AG04450 (cell line): ENCODE results near the gene TMEM8B. TPM values are rescaled to one million over a fixed set of nuclear protein-coding genes. Genes with fewer than 3 reads are reported as not detected.

ENCODE experiments used
- CTCF ChIA-PET: fragments of 300-600, 350-600 bp; formaldehyde crosslinking; extraction: SDS; loops from one replicate; lab custom pipeline; 2022; ENCODE audit warnings: antibody characterized with exemption, inconsistent platforms; lab: Charles Lee
- POLR2A ChIA-PET: fragments of 350-600 bp; formaldehyde crosslinking; extraction: SDS; loops from one replicate; lab custom pipeline; 2021; ENCODE audit warnings: antibody characterized with exemption, inconsistent platforms; lab: Yijun Ruan, JAX
- DNase-seq: peaks from one replicate; pipeline ENCODE4 v3.0.0-alpha.2; 2011; ENCODE audit warnings: low read depth, low spot score
- H3K27ac ChIP-seq: one replicate; pipeline ENCODE4 v1.5.1; 2012; ENCODE audit warnings: low read depth, low read length, control low read depth
- H3K27me3 ChIP-seq: one replicate; pipeline ENCODE4 v1.6.0; 2012; ENCODE audit warnings: low read length; ENCODE audit not compliant: control insufficient read depth, insufficient read depth
- H3K4me3 ChIP-seq: 2 replicates; pipeline ENCODE4 v1.5.1; 2011; ENCODE audit warnings: mild to moderate bottlenecking, low read depth, low read length, control low read depth
- H3K9me3 ChIP-seq: 2 replicates; pipeline ENCODE4 v1.5.1; 2012; ENCODE audit warnings: low read length; ENCODE audit not compliant: control insufficient read depth, insufficient read depth
- CTCF ChIP-seq: IDR thresholded peaks from 2 replicates; pipeline ENCODE4 v1.5.1; 2011; ENCODE audit warnings: low read depth, low read length, control low read depth, inconsistent platforms
- polyA minus RNA-seq: library from RNA; depleted of rRNA, polyadenylated mRNA; stranded (reverse); fragments of >200 nt; gene quantifications from 2 replicates; pipeline ENCODE4 v1.2.3, GENCODE V29; 2011; rRNA and poly(A)+ RNA removed
- polyA plus RNA-seq: library from polyadenylated mRNA; depleted of rRNA; stranded (reverse); fragments of >200 nt; gene quantifications from 2 replicates; pipeline ENCODE4 v1.2.3, GENCODE V29; 2011; rRNA removed

Gene TMEM8B
- polyA plus RNA-seq = 3.3 and 4.7 TPM in 2 replicates
- 4.1 and 5.5 TPM in 2 replicates for polyA minus RNA-seq

- Histone ChIP-seq H3K27ac (peak within 1 kb of the TSS; percentile 39), H3K4me3 (peak within 1 kb of the TSS; percentile 73), H3K27me3 (no peaks in the 10 kb centered on the region), H3K9me3 (no peaks in the 10 kb centered on the region)
- TF ChIP-seq CTCF = no peak
- ChIA-PET CTCF (interaction anchor here (0.7 to 1.6 kb wide), 4 partner anchors 13 to 116 kb away, joined by 3 to 7 read pairs (median 4); no protein-coding TSS in a partner anchor), POLR2A (interaction anchor here (0.6 to 1.4 kb wide), 5 partner anchors 15 to 194 kb away, joined by 3 to 8 read pairs (median 4); partner anchors contain the start of gene HINT2)
- DNase-seq = peak; percentile 72
Observed at GRCh38 chr9:35829084-35829763, at the start of gene TMEM8B. Gene TMEM8B, plus strand, starts transcription at chr9:35829228. Its CDS starts 220 bp downstream, at chr9:35829448.

- Histone ChIP-seq H3K4me3 (no peak overlapping the region), H3K27me3 (peaks cover 23% of the 10 kb centered on the region), H3K9me3 (no peaks in the 10 kb centered on the region), H3K27ac (no peak overlapping the region)
- ChIA-PET CTCF (interaction anchor here (1.5 kb wide), 1 partner anchor 10 kb away, joined by 9 read pairs; no protein-coding TSS in a partner anchor), POLR2A (no interaction called here)
- TF ChIP-seq CTCF = no peak
- DNase-seq = no peak
Observed at GRCh38 chr9:35781066-35781465, 48.0 kb upstream of the TMEM8B start.

GRCh38 chr9:35783418-35783817, 45.6 kb upstream of the TMEM8B start:
- H3K27ac ChIP-seq = no peak overlapping the region
- POLR2A ChIA-PET = no interaction called here
- CTCF ChIA-PET = interaction anchor here (1.3 kb wide), 1 partner anchor 99 kb away, joined by 3 read pairs; no protein-coding TSS in a partner anchor
- H3K27me3 ChIP-seq = peaks cover 22% of the 10 kb centered on the region
- DNase-seq = no peak
- no peak overlapping the region for H3K4me3 ChIP-seq
- H3K9me3 ChIP-seq = no peaks in the 10 kb centered on the region
- TF ChIP-seq CTCF = no peak

GRCh38 chr9:35789541-35789940, 39.5 kb upstream of the TMEM8B start:
- Histone ChIP-seq H3K9me3 (no peaks in the 10 kb centered on the region; the same call in 1 of the 2 replicates), H3K27me3 (peaks cover 4% of the 10 kb centered on the region), H3K27ac (no peak overlapping the region), H3K4me3 (no peak overlapping the region)
- CTCF ChIA-PET = interaction anchor here (0.6 to 4.2 kb wide), 32 partner anchors 11 to 706 kb away, joined by 3 to 108 read pairs (median 5); partner anchors contain the start of genes CREB3, HINT2, HRCT1 and SPAG8
- DNase-seq = no peak
- no peak for TF ChIP-seq CTCF
- POLR2A ChIA-PET = interaction anchor here (1.4 kb wide), 1 partner anchor 93 kb away, joined by 3 read pairs; no protein-coding TSS in a partner anchor
